NCI-H1092 treated with DMSO at 0.1 percent for 48 hours (cell line): ENCODE results near the gene ASB14.
A peak's percentile ranks its signal among the peaks of the same experiment; 100 is the strongest.

Experiments
- DNase-seq: peaks from one replicate; lab custom pipeline; 2025; lab: John Stamatoyannopoulos, UW

ASB14 gene

GRCh38 chr3:57261119-57261518, 31.4 kb downstream of the ASB14 start:
- DNase-seq = no peak

DNA sequence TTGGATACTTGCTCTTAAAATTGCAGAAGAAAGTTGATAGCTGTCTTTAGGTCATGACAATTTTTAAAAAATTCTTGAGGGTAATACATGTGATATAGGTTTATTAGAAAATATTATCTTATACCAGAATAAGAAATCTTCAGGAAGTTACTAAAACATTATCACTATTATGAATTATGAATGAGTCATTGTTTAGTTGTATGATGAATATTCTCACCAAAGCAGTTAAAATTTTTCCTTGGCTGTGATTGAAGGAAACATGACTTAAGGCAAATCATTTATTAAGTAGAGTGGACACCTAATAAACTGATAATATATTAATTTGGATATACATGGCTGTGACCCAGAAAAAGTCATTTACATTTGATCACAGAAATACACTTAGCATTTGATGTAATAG, 34.8 kb downstream of the ASB14 start:
- no peak for DNase-seq

GRCh38 chr3:57256844-57257243, 35.6 kb downstream of the ASB14 start:
- no peak for DNase-seq

- DNase-seq = no peak
Observed at GRCh38 chr3:57252404-57252803, 40.1 kb downstream of the ASB14 start.

DNA sequence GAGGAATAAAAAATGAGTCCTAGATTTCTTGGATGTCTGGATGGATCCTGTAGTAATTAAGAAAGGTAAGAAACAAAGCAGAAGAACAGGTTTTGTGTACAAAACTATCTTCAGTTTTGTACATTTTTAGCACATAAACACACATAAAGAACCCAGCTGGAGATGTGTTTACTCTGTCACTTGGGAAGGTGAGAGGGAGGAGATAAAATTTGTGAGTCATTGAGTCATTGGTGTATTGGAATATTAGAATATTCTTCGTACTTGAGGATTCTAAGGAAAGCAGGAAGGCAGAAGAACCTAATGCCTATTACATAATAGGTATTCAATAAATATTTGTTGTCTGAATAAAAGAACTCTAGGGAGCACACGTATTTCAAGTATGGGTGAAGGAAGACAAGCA, 47.5 kb downstream of the ASB14 start:
- DNase-seq = no peak

DNA sequence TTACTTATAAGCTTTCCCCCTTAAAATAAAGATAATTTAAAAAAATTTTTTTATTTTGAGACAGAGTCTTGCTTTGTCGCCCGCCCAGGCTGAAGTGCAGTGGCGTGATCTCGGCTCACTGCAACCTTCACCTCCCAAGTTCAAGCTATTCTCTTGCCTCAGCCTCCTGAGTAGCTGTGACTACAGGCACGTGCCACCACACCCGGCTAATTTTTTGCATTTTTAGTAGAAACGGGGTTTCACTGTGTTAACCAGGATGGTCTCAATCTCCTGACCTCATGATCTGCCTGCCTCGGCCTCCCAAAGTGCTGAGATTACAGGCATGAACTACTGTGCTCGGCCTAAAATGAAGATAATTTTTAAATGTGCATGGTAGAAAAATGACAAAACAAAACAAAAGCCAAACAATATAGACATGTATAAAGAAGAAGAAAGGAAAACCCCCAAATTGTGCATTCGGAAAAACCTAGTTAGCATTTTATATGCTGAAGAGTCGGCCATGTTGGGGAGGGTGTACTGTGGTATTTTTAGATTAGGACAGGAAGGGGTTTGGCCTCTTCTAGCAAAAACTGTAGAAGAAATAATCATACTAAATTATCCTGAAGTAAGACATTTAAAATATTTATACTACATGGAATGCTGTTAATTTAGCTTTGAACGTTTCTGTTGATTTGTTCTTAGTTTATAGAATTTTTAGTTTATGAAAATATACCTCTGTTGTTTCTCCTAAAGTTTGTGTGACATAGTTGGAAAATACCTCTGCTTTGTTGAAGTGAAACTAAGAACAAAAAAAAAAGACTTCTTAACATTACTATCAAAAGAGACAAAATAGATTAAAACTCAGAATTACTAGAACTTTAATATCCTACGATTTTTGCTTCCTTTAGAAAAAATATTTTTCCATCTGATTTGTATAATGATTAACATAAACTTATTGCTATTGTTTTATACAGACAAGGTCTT, 57.6 kb downstream of the ASB14 start:
- no peak for DNase-seq

- no peak for DNase-seq
Observed at GRCh38 chr3:57233799-57234198, 58.7 kb downstream of the ASB14 start.

GRCh38 chr3:57230006-57230405, 62.5 kb downstream of the ASB14 start:
- no peak for DNase-seq

DNA sequence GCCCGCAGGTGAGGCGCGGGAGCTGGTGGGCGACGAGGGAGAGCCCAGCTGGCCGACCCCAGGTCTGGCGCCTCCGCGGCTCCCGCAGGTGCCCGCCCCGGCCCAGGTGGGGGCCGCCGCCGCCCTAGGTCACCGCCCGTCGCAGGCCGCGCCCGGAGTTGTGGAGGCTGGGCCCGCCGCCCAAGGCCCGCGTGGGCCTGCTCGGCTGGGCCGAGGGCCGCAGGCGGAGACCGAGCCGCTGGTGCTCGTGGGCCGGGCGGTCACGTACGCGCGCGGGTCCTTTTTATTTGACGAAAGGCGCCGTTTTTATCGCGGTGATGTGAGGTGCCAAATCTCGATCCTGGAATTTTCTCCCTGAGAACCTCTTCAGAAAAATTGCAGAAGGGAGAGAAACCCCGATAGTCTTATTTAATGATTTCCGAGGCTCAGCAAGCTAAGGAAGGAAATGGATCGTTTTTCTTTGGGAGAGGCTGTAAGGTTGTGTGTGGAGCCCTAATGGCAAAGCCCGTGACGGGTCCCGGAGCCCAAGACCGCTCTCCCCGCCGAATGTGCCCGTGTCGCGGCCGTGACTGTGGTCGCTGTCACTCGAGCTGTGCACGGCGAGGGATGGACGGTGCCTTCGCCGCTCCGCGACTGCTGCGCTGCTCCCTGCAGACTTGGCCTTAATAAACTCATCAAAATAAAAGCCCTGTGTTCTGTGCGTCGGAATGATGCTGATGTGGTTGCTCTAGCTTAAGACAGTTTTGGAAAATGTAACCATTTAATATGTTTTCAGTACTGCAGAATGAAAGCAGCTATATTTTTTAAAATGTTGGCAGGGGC, 64.3 kb downstream of the ASB14 start:
- DNase-seq = peak; percentile 34

DNA sequence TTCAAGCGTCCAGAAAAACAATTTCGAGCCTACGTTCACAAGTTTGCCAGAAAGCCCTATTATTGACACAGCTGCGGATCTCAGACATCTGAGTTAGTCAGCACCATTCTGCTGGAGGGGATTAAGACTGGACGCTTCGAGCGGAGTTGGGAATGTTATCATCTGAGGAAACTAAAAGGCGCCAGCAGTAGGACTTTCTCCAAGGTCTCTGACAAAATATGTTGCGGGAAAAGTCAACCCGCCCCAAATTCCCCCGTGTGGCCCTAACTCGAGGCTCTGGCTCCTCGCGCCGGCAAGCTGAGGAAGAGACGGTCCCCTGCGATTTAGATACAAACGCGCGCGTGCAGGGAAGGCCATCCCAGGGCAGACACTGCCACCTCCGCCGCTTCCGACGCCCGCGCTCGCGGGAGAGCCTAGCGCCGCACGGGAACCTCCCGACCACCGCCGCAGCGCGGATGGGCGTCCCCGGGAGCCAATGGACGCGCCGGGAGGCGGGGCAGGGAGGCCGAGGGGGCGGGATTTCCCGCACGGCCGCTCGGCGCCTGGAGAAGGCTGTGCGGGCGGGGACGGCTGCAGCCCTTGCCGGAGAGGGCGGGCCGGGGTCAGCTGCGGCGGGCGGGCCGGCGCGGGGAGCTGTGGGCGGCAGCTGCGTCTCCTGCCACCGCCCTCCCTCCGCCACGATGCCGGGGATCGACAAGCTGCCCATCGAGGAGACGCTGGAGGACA, 65.1 kb downstream of the ASB14 start, which contains the start of gene APPL1:
Gene APPL1 (plus strand): TSS at position 526 of the 726 bp plus-strand sequence. CDS start 155 bp downstream, at position 681.
- peak; percentile 78 for DNase-seq

DNA sequence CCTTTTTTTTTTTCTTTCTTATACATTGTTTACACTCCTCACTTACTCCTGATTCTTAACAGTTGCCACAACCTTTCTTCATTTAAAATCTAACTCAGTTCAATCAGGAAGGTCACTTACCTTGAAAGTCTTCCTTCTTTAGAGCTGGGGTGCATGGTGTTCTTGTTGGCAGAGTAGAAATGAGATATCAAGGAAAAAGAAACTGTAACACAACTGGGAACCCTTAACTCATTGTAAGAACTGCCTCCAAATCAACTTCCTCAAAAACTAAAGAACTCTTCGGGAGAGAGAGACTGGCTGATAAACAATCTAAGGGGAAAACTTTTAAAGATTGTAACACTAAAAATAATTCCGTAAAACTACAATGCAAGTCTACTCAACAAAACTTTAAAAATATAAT, 66.3 kb downstream of the ASB14 start:
- DNase-seq = no peak

DNA sequence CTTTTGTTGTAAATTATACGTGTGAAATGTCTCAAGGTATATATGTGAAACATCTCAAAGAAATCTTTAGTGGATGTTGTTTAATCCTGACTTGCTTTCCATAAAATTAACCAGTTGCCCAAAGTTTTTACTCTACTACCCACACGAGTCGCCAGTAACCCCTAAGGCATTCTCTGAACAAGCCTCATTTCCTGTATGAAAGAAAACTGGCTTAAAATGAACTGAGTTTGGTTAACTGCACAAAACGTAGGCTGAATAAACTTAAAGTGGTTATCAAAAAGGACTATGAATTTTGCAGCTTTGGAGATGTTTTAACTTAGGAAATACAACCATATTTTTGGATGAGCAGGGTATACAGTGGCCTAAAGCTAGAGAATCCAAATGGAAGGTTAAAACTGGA, 67.6 kb downstream of the ASB14 start:
- DNase-seq = no peak

GRCh38 chr3:57221883-57222282, 70.6 kb downstream of the ASB14 start:
- peak; percentile 5 for DNase-seq
